ENCODE results near the gene PHETA2. TPM values are rescaled to one million over a fixed set of nuclear protein-coding genes. Genes with fewer than 3 reads are reported as not detected.

The PHETA2 gene
- total RNA-seq, 3 donors from 2014 or later (not counting 1 experiment from before 2014, with no cell fraction given): 1.2 to 2.3 (median 1.8) TPM

DNA sequence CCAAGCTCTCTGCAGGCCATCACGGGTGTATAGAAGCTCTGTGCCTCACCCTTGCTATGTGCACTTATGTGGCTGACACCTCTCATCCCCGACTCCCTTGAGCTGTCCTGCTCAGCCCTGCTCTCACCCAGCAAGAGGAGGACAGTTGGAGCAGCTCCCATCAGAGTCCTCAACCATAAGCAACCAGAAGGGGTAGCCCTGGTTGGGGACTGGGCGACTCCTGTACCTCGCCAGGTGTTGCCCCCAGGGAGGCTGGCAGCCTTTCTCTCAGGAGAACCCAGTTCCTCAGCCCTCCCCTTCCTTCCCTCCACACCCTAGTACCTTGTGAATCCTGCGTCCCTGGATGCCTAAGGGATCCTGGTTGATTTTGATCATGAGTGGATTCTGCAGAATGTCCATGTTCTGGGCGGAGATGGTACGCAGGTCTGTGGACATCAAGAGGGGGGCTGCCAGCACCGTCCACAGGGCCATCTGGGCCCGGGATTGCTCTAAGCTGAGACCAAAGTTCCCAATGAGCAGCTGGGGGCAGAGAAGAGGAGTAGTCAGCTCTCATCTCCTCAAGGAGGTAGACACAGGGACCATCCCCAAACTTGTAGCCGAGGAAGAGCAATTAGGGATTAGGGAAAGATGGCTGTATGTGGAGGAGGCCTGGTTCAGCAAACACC, 11.4 kb upstream of the PHETA2 start:
- Mint-ChIP-seq H3K4me1 (peaks cover 0 to 5% of the 10 kb centered on the region in 2 donors), H3K27me3 (ENCODE audit: low read depth in 2 of 2) (no peaks in the 10 kb centered on the region), H3K4me3 (no peak overlapping the region), H3K36me3 (peaks cover 7% of the 10 kb centered on the region), H3K9me3 (no peaks in the 10 kb centered on the region), H3K27ac (no peak overlapping the region)
- no peaks in the 10 kb centered on the region for H3K9me3 ChIP-seq (ENCODE audit: control insufficient read depth, insufficient read depth, low read length)
- no peaks in the 10 kb centered on the region for H3K27me3 ChIP-seq (ENCODE audit: control insufficient read depth, insufficient read depth, low read length)
- ATAC-seq: no peak
- WGBS (ENCODE audit: insufficient coverage): 99% methylated on average over 9 of the region's 10 CpGs
- H3K27ac ChIP-seq (ENCODE audit: low read length): no peak overlapping the region
- H3K4me3 ChIP-seq (ENCODE audit: low read length): no peak overlapping the region
- no peak for DNase-seq
- TF ChIP-seq, protein P1, sequence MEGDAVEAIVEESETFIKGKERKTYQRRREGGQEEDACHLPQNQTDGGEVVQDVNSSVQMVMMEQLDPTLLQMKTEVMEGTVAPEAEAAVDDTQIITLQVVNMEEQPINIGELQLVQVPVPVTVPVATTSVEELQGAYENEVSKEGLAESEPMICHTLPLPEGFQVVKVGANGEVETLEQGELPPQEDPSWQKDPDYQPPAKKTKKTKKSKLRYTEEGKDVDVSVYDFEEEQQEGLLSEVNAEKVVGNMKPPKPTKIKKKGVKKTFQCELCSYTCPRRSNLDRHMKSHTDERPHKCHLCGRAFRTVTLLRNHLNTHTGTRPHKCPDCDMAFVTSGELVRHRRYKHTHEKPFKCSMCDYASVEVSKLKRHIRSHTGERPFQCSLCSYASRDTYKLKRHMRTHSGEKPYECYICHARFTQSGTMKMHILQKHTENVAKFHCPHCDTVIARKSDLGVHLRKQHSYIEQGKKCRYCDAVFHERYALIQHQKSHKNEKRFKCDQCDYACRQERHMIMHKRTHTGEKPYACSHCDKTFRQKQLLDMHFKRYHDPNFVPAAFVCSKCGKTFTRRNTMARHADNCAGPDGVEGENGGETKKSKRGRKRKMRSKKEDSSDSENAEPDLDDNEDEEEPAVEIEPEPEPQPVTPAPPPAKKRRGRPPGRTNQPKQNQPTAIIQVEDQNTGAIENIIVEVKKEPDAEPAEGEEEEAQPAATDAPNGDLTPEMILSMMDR (IDR thresholded peaks at IDR 0.05): no peak
- intact Hi-C loops (cut with micrococcal nuclease): no loop called here
- H3K36me3 ChIP-seq (ENCODE audit: control insufficient read depth, insufficient read depth, low read length): peaks cover 33% of the 10 kb centered on the region
- no peaks in the 10 kb centered on the region for H3K4me1 ChIP-seq (ENCODE audit: control insufficient read depth, insufficient read depth, low read length)

DNA sequence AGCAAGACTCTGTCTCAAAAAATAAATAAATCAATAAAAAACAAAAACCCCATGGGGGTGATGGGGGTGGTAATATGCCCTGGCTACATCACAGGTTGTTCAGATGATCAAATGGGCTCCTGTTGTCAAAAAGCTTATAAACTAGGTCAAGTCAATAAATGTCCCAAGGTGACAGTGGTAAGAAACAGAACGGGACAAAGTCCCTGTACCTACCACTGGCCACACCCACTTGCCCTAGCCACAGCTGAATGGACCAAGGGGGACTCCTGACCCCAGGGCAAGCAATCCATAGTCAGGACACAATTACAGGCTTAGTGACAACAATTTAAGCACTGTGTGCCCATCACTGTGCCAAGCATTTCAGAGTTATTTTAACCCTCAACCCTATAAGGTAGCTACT, 9.4 kb upstream of the PHETA2 start:
- WGBS (ENCODE audit: insufficient coverage): 92% methylated on average over 1 of the region's 1 CpG
- no peak overlapping the region for H3K4me3 ChIP-seq (ENCODE audit: low read length)
- DNase-seq: no peak
- H3K27me3 Mint-ChIP-seq (ENCODE audit: low read depth in 2 of 2): no peaks in the 10 kb centered on the region
- H3K27ac Mint-ChIP-seq: no peak overlapping the region
- ATAC-seq: no peak
- TF ChIP-seq, protein P1 (IDR thresholded peaks at IDR 0.05): no peak
- peaks cover 29% of the 10 kb centered on the region for H3K36me3 ChIP-seq (ENCODE audit: control insufficient read depth, insufficient read depth, low read length)
- H3K27me3 ChIP-seq (ENCODE audit: control insufficient read depth, insufficient read depth, low read length): no peaks in the 10 kb centered on the region
- no peak overlapping the region for H3K4me3 Mint-ChIP-seq
- H3K4me1 ChIP-seq (ENCODE audit: control insufficient read depth, insufficient read depth, low read length): peaks cover 3% of the 10 kb centered on the region
- intact Hi-C loops (cut with micrococcal nuclease): no loop called here
- H3K9me3 ChIP-seq (ENCODE audit: control insufficient read depth, insufficient read depth, low read length): no peaks in the 10 kb centered on the region
- H3K36me3 Mint-ChIP-seq: no peaks in the 10 kb centered on the region
- H3K4me1 Mint-ChIP-seq: peaks cover 0 to 5% of the 10 kb centered on the region in 2 donors
- H3K27ac ChIP-seq (ENCODE audit: low read length): no peak overlapping the region
- no peaks in the 10 kb centered on the region for H3K9me3 Mint-ChIP-seq

DNA sequence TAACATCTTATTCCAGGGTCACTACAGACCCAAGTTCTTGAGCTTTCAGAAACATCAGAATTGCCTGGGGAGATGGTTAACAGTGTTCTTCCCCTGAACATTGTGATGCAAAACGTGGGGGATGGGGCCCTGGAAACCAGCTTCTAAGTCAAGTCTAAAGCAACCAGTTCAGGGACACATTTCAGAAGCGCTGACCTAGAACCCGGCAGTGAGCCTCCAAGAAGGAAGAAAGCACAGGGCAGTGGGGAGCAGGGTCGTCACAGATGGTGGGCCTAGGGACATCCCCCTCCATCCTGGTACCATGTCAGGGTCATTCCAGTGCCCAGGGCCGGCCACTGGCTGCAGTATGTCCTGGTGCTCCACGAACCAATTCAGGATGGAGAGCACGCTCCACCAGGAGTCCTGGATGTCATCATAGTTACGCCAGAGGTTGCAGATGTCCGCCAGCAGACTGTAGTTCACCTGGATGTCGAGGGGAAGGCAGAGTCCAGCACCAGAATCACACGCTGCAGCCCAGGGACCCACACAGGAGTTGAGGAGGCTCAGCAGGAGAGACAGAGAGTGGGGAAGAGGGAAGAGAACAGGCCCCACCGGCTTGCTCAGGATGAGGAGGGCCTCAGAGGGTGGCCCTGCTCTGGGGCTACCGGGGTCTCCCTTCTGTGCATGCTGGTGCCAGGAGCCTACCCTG, 8.5 kb upstream of the PHETA2 start:
- no peaks in the 10 kb centered on the region for H3K36me3 Mint-ChIP-seq
- ATAC-seq: no peak

More for the DNA sequence above, 8.5 kb upstream of the PHETA2 start:
- H3K9me3 Mint-ChIP-seq: no peaks in the 10 kb centered on the region
- TF ChIP-seq, protein P1 (IDR thresholded peaks at IDR 0.05): no peak
- Histone ChIP-seq H3K4me3 (ENCODE audit: low read length) (no peak overlapping the region), H3K27ac (ENCODE audit: low read length) (no peak overlapping the region), H3K27me3 (ENCODE audit: control insufficient read depth, insufficient read depth, low read length) (no peaks in the 10 kb centered on the region), H3K4me1 (ENCODE audit: control insufficient read depth, insufficient read depth, low read length) (peaks cover 11% of the 10 kb centered on the region), H3K9me3 (ENCODE audit: control insufficient read depth, insufficient read depth, low read length) (no peaks in the 10 kb centered on the region), H3K36me3 (ENCODE audit: control insufficient read depth, insufficient read depth, low read length) (peaks cover 21% of the 10 kb centered on the region)
- no peak overlapping the region for H3K4me3 Mint-ChIP-seq
- intact Hi-C loops (cut with micrococcal nuclease): no loop called here
- DNase-seq: no peak
- 95% methylated on average over 13 of the region's 13 CpGs for WGBS (ENCODE audit: insufficient coverage)
- H3K27ac Mint-ChIP-seq: no peak overlapping the region
- H3K4me1 Mint-ChIP-seq: peaks cover 3 to 15% of the 10 kb centered on the region in 2 donors
- no peaks in the 10 kb centered on the region for H3K27me3 Mint-ChIP-seq (ENCODE audit: low read depth in 2 of 2)

Measured in natural killer cell (primary cell).